ENCODE measurements around the gene METAP2. TPM values are rescaled to one million over a fixed set of nuclear protein-coding genes. Genes with fewer than 3 reads are reported as not detected.
A peak's percentile ranks its signal among the peaks of the same experiment; 100 is the strongest.

Gene METAP2
- total RNA-seq, 1 donor from 2014 or later: 54.0 TPM

- intact Hi-C loops (cut with DNase I): no loop called here
- no peak for ATAC-seq
- Histone ChIP-seq H3K4me1 (peaks cover 22% of the 10 kb centered on the region), H3K9me3 (no peaks in the 10 kb centered on the region), H3K36me3 (peaks cover 79% of the 10 kb centered on the region), H3K4me3 (no peak overlapping the region), H3K27me3 (ENCODE audit: low read depth) (no peaks in the 10 kb centered on the region), H3K27ac (peak overlapping the region; percentile 37)
- DNase-seq: no peak
- no peak for TF ChIP-seq CTCF (IDR thresholded peaks at IDR 0.05)
Observed at GRCh38 chr12:95505039-95505438, 31.1 kb downstream of the METAP2 start.

GRCh38 chr12:95506707-95507523 lies 33.0 kb downstream of the METAP2 start:
- DNase-seq (no peak), ATAC-seq (peak; percentile 44 to 73)
- no peak overlapping the region for H3K4me3 ChIP-seq
- peak overlapping the region; percentile 15 for H3K27ac ChIP-seq
- H3K36me3 ChIP-seq: peaks cover 85% of the 10 kb centered on the region
- intact Hi-C loops (cut with DNase I): no loop called here
- H3K4me1 ChIP-seq: peaks cover 22% of the 10 kb centered on the region
- no peaks in the 10 kb centered on the region for H3K9me3 ChIP-seq
- TF ChIP-seq CTCF (IDR thresholded peaks at IDR 0.05): no peak
- H3K27me3 ChIP-seq (ENCODE audit: low read depth): no peaks in the 10 kb centered on the region

- Histone ChIP-seq H3K27ac (no peak overlapping the region), H3K27me3 (ENCODE audit: low read depth) (no peaks in the 10 kb centered on the region), H3K4me1 (peaks cover 22% of the 10 kb centered on the region), H3K4me3 (no peak overlapping the region), H3K36me3 (peaks cover 96% of the 10 kb centered on the region), H3K9me3 (no peaks in the 10 kb centered on the region)
- ATAC-seq (no peak), DNase-seq (no peak)
- no peak for TF ChIP-seq CTCF (IDR thresholded peaks at IDR 0.05)
- intact Hi-C loops (cut with DNase I): no loop called here
Observed at GRCh38 chr12:95509300-95509699, 35.3 kb downstream of the METAP2 start.

GRCh38 chr12:95511977-95512376 lies 38.0 kb downstream of the METAP2 start:
- ATAC-seq (no peak), DNase-seq (no peak)
- no peaks in the 10 kb centered on the region for H3K9me3 ChIP-seq
- intact Hi-C loops (cut with DNase I): no loop called here
- no peak overlapping the region for H3K27ac ChIP-seq
- H3K36me3 ChIP-seq: peaks cover 91% of the 10 kb centered on the region
- no peaks in the 10 kb centered on the region for H3K27me3 ChIP-seq (ENCODE audit: low read depth)
- TF ChIP-seq CTCF (IDR thresholded peaks at IDR 0.05): no peak
- H3K4me3 ChIP-seq: no peak overlapping the region
- peaks cover 6% of the 10 kb centered on the region for H3K4me1 ChIP-seq

DNA sequence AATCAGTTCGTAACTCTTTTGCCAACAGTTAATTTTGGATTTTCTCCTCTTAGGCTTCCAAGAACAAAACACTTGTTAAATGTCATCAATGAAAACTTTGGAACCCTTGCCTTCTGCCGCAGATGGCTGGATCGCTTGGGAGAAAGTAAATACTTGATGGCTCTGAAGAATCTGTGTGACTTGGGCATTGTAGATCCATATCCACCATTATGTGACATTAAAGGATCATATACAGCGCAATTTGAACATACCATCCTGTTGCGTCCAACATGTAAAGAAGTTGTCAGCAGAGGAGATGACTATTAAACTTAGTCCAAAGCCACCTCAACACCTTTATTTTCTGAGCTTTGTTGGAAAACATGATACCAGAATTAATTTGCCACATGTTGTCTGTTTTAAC lies 39.6 kb downstream of the METAP2 start:
- no peak for DNase-seq
- H3K27ac ChIP-seq: no peak overlapping the region
- no peak for ATAC-seq
- H3K9me3 ChIP-seq: no peaks in the 10 kb centered on the region
- no peaks in the 10 kb centered on the region for H3K27me3 ChIP-seq (ENCODE audit: low read depth)
- peaks cover 79% of the 10 kb centered on the region for H3K36me3 ChIP-seq
- no peaks in the 10 kb centered on the region for H3K4me1 ChIP-seq
- intact Hi-C loops (cut with DNase I): no loop called here
- H3K4me3 ChIP-seq: no peak overlapping the region
- TF ChIP-seq CTCF (IDR thresholded peaks at IDR 0.05): no peak
